Right lobe of liver (tissue), 4 donors: Measurements from ENCODE around the gene SHOC1.

Source experiments
- POLR2A ChIP-seq: fragments of 450-650 bp; IDR thresholded peaks from one replicate; pipeline ENCODE4 v1.6.1; 2017; ENCODE audit warnings: antibody characterized with exemption, mild to moderate bottlenecking
- TF ChIP-seq, protein P1 (sequence below), 4 donors: fragments of 200-600 bp in 3 of 4; fragments of 450-650 bp in 1 of 4; IDR thresholded peaks; one replicate each; pipeline versions ENCODE4 v1.5.1 to v1.8.0; 2016 to 2022; ENCODE audit warnings: antibody characterized with exemption in 4 of 4, mild to moderate bottlenecking in 2 of 4
- donor health status: DM: no; HTN: no; CAD: no.
- donor health status: DM: no; HTN: no; CAD: no.
- donor health status: DM: no; HTN: yes; CAD: no.

DNA sequence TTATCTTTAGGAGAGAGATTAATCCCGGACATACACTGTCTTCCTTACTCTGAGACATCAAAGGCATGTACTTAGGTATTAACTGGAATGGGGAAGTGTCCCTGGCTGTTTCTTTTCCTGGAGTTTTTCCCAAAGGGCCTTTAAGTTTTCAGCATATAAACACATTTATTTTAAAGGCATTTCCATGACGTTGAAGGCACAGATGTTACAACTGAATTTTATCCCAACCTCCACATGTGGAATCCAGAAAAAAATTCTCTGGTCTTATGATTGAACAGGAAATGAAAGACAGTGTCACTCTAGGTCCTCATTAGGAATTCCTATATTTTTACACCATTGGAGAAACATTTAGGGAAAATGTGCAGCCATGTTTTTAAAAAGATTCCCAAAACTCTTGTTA lies 41.6 kb upstream of the SHOC1 start:
- TF ChIP-seq, protein P1, sequence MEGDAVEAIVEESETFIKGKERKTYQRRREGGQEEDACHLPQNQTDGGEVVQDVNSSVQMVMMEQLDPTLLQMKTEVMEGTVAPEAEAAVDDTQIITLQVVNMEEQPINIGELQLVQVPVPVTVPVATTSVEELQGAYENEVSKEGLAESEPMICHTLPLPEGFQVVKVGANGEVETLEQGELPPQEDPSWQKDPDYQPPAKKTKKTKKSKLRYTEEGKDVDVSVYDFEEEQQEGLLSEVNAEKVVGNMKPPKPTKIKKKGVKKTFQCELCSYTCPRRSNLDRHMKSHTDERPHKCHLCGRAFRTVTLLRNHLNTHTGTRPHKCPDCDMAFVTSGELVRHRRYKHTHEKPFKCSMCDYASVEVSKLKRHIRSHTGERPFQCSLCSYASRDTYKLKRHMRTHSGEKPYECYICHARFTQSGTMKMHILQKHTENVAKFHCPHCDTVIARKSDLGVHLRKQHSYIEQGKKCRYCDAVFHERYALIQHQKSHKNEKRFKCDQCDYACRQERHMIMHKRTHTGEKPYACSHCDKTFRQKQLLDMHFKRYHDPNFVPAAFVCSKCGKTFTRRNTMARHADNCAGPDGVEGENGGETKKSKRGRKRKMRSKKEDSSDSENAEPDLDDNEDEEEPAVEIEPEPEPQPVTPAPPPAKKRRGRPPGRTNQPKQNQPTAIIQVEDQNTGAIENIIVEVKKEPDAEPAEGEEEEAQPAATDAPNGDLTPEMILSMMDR (IDR thresholded peaks at IDR 0.05), result no peak
- TF ChIP-seq POLR2A, result no peak
